GM18505 (cell line): Measurements from ENCODE around the gene TUBB3.
A peak's percentile ranks its signal among the peaks of the same experiment; 100 is the strongest.

Source experiments
- ATAC-seq: cut with Tn5 transposase; IDR thresholded peaks from one replicate; pipeline ENCODE4 v1.9.1; 2021; ENCODE audit not compliant: unreplicated experiment
- POLR2A ChIP-seq: IDR thresholded peaks from 4 replicates; pipeline ENCODE4 v1.6.1; 2011; ENCODE audit warnings: borderline replicate concordance; ENCODE audit not compliant: insufficient read depth, insufficient read length; ENCODE audit errors: extremely low read depth

The TUBB3 gene

GRCh38 chr16:89953671-89954406, 30.7 kb downstream of the TUBB3 start:
- ATAC-seq = peak; percentile 45
- peak; percentile 20 for TF ChIP-seq POLR2A

DNA sequence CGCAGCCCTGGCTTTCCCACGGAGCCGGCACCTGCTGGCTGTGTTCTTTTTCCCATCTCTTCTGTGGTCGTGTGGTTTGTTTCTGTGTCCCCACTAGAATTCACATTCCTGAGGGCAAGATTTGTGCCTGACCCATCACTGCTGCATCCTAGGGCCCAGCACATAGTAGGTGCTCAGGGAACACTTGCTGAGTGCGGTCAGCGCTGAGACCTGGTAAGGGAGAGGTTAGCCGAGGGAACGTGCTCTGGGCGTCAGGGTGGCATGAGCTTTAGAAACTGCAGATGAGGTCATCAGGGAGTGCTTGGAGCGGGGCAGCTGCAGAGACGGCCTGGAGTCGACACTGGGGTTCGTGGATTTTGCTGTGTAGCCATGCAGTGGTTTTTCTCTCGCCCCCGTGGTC, 31.3 kb downstream of the TUBB3 start:
- TF ChIP-seq POLR2A = no peak
- no peak for ATAC-seq

DNA sequence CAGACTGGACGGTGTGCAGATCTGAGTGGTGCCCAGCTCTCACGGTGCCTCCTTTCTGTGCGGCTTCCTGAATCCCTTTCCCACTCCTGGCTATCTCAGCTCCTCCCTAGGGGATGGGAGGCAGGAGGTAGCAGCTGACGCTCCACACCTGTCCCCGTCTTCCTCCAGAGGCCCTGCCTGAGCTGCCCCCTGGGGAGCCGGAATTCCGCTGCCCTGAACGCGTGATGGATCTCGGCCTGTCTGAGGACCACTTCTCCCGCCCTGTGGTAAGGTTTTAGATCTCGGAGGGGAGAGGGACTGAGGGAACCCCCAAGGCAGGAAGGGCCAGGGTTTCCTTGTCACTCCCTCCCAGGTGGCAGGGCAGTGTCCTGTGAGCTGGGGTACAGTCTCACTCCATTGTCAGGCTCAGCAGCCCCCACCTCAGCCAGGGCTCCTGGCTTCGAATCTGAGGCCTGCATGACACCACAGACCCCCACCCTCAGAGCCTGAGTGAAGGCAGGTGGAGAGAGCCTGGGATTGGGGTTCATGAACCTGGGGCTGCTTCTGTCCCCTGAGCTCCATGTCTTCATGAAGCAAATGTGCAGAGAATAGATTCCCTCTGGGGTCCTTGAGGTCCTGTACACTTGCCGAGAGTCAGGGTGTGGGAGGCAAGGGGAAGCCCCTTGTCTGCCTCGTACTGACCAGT, 32.0 kb downstream of the TUBB3 start:
- no peak for ATAC-seq

DNA sequence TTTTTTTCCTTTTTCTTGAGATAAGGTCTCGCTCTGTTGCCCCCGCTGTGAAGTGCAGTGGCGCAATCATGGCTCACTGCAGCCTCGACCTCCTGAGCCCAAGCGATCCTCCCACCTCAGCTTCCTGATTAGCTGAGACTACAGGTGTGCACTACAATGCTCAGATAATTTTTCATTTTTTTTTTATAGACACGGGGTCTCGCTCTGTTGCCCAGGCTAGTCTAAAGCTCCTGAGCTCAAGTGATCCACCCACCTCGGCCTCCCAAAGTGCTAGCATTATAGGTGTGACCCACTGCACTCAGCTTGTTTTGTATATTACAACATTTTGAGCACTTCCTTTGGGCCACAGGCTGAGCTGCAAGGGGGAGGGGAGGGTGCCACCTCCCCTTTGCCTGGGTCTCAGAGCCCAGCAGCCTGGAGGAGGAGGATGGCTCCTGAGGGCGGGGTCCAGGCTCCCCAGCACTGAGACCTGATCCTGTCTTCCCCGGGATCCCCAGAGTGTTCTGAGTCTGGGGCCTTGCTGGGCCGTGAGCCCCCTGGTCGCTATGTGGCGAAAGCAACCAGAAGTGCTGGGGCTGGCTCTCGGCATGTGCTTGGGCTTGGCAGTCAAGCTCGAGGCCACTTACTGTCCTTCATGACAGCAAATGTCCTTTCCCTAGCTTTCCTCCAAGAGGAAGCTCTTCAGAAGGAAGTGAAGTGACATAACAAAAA, 33.5 kb downstream of the TUBB3 start:
- no peak for TF ChIP-seq POLR2A

More for the DNA sequence above, 32.0 kb downstream of the TUBB3 start:
- TF ChIP-seq POLR2A = no peak

GRCh38 chr16:89957216-89957785, 34.2 kb downstream of the TUBB3 start:
- TF ChIP-seq POLR2A = no peak
- no peak for ATAC-seq

More for the DNA sequence above, 33.5 kb downstream of the TUBB3 start:
- ATAC-seq = no peak

DNA sequence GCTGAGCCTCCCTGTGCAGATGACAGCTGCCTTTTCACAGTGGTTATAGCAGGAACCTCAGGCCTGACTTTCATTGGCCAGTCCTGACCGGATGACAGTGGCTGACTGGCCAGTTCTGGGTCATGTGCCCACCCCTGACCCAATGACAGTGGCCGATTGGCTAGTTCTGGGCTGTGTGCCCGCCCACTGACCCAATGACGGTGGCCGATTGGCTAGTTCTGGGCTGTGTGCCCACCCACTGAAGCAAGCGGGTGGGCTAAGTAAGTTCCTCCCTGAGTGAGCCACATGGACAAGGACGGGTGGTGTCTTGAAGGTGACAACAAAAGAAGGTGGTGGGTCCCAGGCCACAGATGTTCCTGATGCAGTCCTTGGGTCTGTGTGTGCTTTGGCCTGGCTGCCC, 34.9 kb downstream of the TUBB3 start:
- no peak for ATAC-seq
- no peak for TF ChIP-seq POLR2A

DNA sequence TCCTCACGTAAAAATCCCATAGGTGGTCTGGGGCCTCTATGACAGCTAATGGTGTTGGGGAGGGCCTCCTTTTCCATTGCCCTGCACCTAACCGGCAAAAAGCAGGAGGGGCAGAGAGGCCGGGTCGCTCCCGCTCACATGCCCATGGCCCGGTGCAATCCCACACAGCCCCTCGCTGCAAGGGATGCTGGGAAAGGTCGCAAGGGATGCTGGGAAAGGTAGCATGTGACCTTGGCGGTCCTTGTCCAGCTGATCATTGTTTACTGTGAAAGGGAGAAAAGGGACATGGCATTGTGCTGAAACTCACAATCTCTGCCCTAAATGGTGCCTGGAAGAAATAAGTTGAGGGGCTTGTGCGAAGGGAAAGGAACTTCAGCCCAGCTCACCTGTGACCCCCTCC, 35.5 kb downstream of the TUBB3 start:
- no peak for ATAC-seq
- no peak for TF ChIP-seq POLR2A

DNA sequence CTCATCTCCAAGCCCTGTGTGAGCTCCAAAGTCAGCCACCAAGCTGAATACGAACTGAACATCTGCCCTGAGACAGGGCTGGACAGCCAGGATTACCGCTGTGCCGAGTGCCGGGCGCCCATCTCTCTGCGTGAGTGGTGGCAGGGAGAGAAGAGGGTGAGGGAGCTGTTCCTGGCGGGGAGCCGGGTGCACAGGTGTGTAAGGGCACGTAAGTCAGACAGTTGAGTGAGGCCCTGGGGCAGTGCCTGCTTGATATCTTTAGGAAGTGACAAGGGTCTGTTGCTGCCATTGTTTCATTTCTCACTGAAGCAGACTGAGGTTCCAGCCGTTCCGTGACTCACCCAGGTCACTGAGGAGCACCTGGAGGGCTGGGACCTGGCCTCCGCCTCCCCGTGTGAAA, 37.8 kb downstream of the TUBB3 start:
- TF ChIP-seq POLR2A = no peak

GRCh38 chr16:89961920-89962319, 38.8 kb downstream of the TUBB3 start:
- no peak for ATAC-seq
- TF ChIP-seq POLR2A = no peak

More for the DNA sequence above, 37.8 kb downstream of the TUBB3 start:
- no peak for ATAC-seq

DNA sequence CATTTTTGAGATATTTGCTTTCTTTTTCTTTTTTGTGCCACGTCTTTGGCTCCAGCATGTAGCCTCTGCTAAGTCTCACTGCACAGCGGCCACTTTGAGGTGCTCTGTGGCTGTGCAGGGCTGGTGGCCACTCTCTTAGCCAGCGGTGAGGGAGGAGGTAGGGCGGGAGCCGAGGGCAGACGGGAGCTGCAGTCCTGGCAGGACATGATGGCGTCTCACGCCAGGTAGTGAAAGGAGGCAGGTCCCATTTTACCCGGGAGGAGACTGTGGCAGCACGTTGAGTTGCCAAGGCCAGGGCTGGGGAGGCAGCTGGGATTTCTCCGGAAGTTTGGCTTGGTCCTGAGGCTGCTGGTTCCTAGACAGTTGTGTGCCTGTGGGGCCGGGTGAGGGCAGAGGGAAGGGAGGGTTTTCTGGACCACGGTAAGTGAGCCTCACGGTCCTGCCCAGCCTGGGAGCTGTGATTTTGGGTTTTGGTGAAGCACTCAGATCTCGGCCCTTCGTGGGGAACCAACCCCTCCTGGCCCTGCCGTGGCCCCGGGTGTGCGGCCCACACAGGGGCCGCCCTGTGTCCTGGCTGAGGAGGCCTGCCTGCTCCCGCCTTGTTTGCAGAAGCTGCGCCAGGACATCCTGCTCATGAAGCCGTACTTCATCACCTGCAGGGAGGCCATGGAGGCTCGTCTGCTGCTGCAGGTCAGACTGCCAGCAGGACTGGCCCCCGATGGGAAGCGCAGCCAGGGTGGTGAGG, 39.8 kb downstream of the TUBB3 start:
- no peak for TF ChIP-seq POLR2A
- ATAC-seq = no peak

DNA sequence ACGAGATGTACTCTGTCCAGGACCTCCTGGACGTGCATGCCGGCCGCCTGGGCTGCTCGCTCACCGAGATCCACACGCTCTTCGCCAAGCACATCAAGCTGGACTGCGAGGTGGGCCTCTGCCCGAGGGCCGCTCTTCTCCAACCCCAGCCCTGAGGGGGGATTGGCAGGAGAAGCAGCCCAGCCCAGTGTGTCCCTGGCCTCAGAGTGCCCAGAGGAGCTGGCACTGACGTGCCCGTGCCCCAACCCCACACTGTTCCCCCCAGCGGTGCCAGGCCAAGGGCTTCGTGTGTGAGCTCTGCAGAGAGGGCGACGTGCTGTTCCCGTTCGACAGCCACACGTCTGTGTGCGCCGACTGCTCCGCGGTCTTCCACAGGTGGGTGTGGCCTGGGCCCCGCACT, 41.1 kb downstream of the TUBB3 start:
- ATAC-seq = no peak
- TF ChIP-seq POLR2A = no peak

GRCh38 chr16:89965447-89966225, 42.5 kb downstream of the TUBB3 start:
- no peak for TF ChIP-seq POLR2A
- no peak for ATAC-seq
